K562 (cell line): ENCODE measurements around the gene KRT14. TPM values are rescaled to one million over a fixed set of nuclear protein-coding genes. Genes with fewer than 3 reads are reported as not detected.

Experiments
- ATAC-seq: fragments of 200-7000 bp; cut with Tn5 transposase; 3 replicates; pipeline ENCODE4 v1.9.1; 2020; ENCODE audit warnings: moderate library complexity
- BruUV-seq: library from RNA; stranded (reverse); fragments of 400-500 nt; replicated peaks from 2 replicates; lab custom pipeline; 2021; lab: Mats Ljungman, UMichigan
- CTCF ChIA-PET: fragments of 300-600 bp; formaldehyde crosslinking; extraction: SDS; loops from one replicate; lab custom pipeline; 2021; ENCODE audit warnings: low intra/inter-chr PET ratio; lab: Yijun Ruan, JAX
- POLR2A ChIA-PET: fragments of 300-600, 350-650 bp; sonication (Branson Sonifier 250); formaldehyde crosslinking; extraction: SDS; loops from one replicate; lab custom pipeline; 2021; ENCODE audit warnings: antibody characterized with exemption, inconsistent platforms; lab: Yijun Ruan, JAX
- DNase-seq, 4 experiments: peaks; one replicate each; pipeline versions ENCODE4 v3.0.0 to v3.0.0-alpha.2; 2011 to 2018; ENCODE audit warnings: low spot score in 3 of 4, mixed read lengths in 3 of 4; ENCODE audit errors: extremely low read depth in 1 of 4
- FAIRE-seq: peaks from 2 replicates; lab custom pipeline; 2011; peaks lifted over from hg19 to GRCh38; lab: Jason Lieb, UNC
- H2AFZ ChIP-seq: 2 replicates; pipeline ENCODE4 v1.6.0; 2011; ENCODE audit warnings: low read depth, low read length, control low read depth, inconsistent platforms
- H3K27ac ChIP-seq: fragments of 200-600 bp; 3 replicates; pipeline ENCODE4 v1.8.0; 2011; ENCODE audit warnings: low read depth, mild to moderate bottlenecking, control low read depth, inconsistent platforms, low read length, moderate library complexity, mixed read lengths; ENCODE audit errors: extremely low read depth
- H3K27me3 ChIP-seq, 2 experiments: fragments of 300-600 bp in 1 of 2; 2 replicates in 1 of 2; 3 replicates in 1 of 2; pipeline versions ENCODE4 v1.6.0 to v1.8.0; 2011; ENCODE audit warnings: inconsistent platforms in 2 of 2, low read length in 2 of 2, mild to moderate bottlenecking in 1 of 2, mixed read lengths in 1 of 2, moderate library complexity in 1 of 2; ENCODE audit not compliant: control insufficient read depth in 2 of 2, insufficient read depth in 2 of 2
- H3K36me3 ChIP-seq: fragments of 300-600 bp; 3 replicates; pipeline ENCODE4 v1.8.0; 2011; ENCODE audit warnings: mild to moderate bottlenecking, low read length, inconsistent platforms; ENCODE audit not compliant: control insufficient read depth, insufficient read depth
- H3K4me1 ChIP-seq, 2 experiments: fragments of 200-600 bp in 1 of 2; replicated peaks in 1 of 2; 2 replicates in 1 of 2; 3 replicates in 1 of 2; pipeline versions ENCODE4 v1.5.1 to v1.8.0; 2011; ENCODE audit warnings: inconsistent platforms in 2 of 2, low read length in 2 of 2, mild to moderate bottlenecking in 1 of 2, mixed read lengths in 1 of 2, moderate library complexity in 1 of 2; ENCODE audit not compliant: control insufficient read depth in 2 of 2, insufficient read depth in 2 of 2
- H3K4me2 ChIP-seq: 2 replicates; pipeline ENCODE4 v1.6.1; 2011; ENCODE audit warnings: low read length, control low read depth, inconsistent platforms, mixed read lengths; ENCODE audit not compliant: insufficient read depth
- H3K4me3 ChIP-seq: fragments of 200-600 bp; sonication (generic), shearing (Covaris generic); 2 replicates; pipeline ENCODE4 v1.5.1; 2016; ENCODE audit warnings: control low read depth, inconsistent platforms
- H3K79me2 ChIP-seq: fragments of 200-600 bp; 3 replicates; pipeline ENCODE4 v1.8.0; 2011; ENCODE audit warnings: low read length, inconsistent platforms; ENCODE audit not compliant: control insufficient read depth, insufficient read depth
- H3K9ac ChIP-seq, 2 experiments: 2 replicates each; pipeline versions ENCODE4 v1.6.0 to v1.6.1; 2011; ENCODE audit warnings: low read depth in 2 of 2, low read length in 2 of 2, control low read depth in 1 of 2, inconsistent platforms in 1 of 2, mild to moderate bottlenecking in 1 of 2, mixed read lengths in 1 of 2; ENCODE audit not compliant: insufficient read depth in 1 of 2
- H3K9me1 ChIP-seq: one replicate; pipeline ENCODE4 v1.6.0; 2011; ENCODE audit warnings: inconsistent platforms, mild to moderate bottlenecking, low read length, moderate library complexity; ENCODE audit not compliant: control insufficient read depth, insufficient read depth
- H3K9me3 ChIP-seq: replicated peaks from 2 replicates; pipeline ENCODE4 v1.5.1; 2011; ENCODE audit warnings: low read depth, low read length, inconsistent platforms; ENCODE audit not compliant: control insufficient read depth, insufficient read depth
- H4K20me1 ChIP-seq: replicated peaks from 2 replicates; pipeline ENCODE4 v1.6.1; 2011; ENCODE audit warnings: low read length, inconsistent platforms, mixed read lengths; ENCODE audit not compliant: control insufficient read depth, insufficient read depth
- NUFIP1 ChIP-seq: fragments of 450-650 bp; IDR thresholded peaks from 2 replicates; pipeline ENCODE4 v1.6.1; 2018; ENCODE audit not compliant: partially characterized antibody
- SMAD2 ChIP-seq: fragments of 150-350 bp; IDR thresholded peaks from 2 replicates; pipeline ENCODE4 v1.6.1; 2014; ENCODE audit warnings: low read depth, mild to moderate bottlenecking, low read length
- SMARCE1 ChIP-seq: fragments of 450-650 bp; IDR thresholded peaks from 2 replicates; pipeline ENCODE4 v1.7.1; 2016; ENCODE audit warnings: mild to moderate bottlenecking
- TAF7 ChIP-seq: fragments of 450-650 bp; IDR thresholded peaks from 2 replicates; pipeline ENCODE4 v1.6.1; 2016; ENCODE audit warnings: missing genetic modification characterization, missing compliant biosample characterization
- WGBS: fragments of 100-300 bp; shearing (Covaris generic); methylation state at CpG from one replicate; pipeline ENCODE4 v1.1.6; 2016; ENCODE audit warnings: low coverage, mixed read lengths; ENCODE audit not compliant: insufficient coverage; ENCODE audit errors: missing lambda C conversion rate; 5-methylcytosine and 5-hydroxymethylcytosine counted together
- in situ Hi-C: fragments of 300-500 bp; cut with MboI; formaldehyde crosslinking; loops from 4 replicates; pipeline ENCODE4 v1.15.0; 2018; ENCODE audit warnings: inconsistent platforms, mixed read lengths
- intact Hi-C: fragments of 100-400 bp; cut with micrococcal nuclease; formaldehyde crosslinking; loops from 2 replicates; pipeline ENCODE4 v1.14.2; 2022
- polyA plus RNA-seq, 8 experiments: library from polyadenylated mRNA; depleted of rRNA in 4 of 8; stranded (reverse) in 5 of 8; unstranded in 3 of 8; fragments of >200 nt; fragmentation: Nextera tagmentation in 2 of 8; fragmentation: Illumina TruSeq in 1 of 8; extraction: Ambion mirVana in 2 of 8; extraction: Trizol in 1 of 8; gene quantifications; 2 replicates each; pipeline versions ENCODE4 v1.2.1 to v1.2.3, GENCODE V29; 2011 to 2014; ENCODE audit warnings: inconsistent platforms in 1 of 8, missing spikeins in 1 of 8
- total RNA-seq, 7 experiments: library from RNA; depleted of rRNA in 6 of 7; stranded (reverse); fragments of >200 nt in 6 of 7; fragmentation: Illumina TruSeq in 2 of 7; extraction: Trizol in 2 of 7; gene quantifications; 2 replicates each; pipeline versions ENCODE4 v1.2.1 to v1.2.3, GENCODE V29; 2011 to 2021; ENCODE audit warnings: low replicate concordance in 1 of 7
- TF ChIP-seq, protein P1 (sequence below), 2 experiments: IDR thresholded peaks; 2 replicates each; pipeline ENCODE4 v1.6.1; 2011; ENCODE audit warnings: borderline replicate concordance in 1 of 2, control low read depth in 1 of 2, low read depth in 1 of 2, low read length in 1 of 2, mild to moderate bottlenecking in 1 of 2, mixed read lengths in 1 of 2, moderate library complexity in 1 of 2; ENCODE audit not compliant: insufficient read depth in 1 of 2, insufficient read length in 1 of 2, poor library complexity in 1 of 2, severe bottlenecking in 1 of 2; ENCODE audit errors: extremely low read depth in 1 of 2

KRT14 gene
- total and polyA plus RNA-seq, 9 of the 15 experiments (the other 6 are each of a cell fraction or from before 2014, with no cell fraction given): 0.22 TPM; not detected in 8

GRCh38 chr17:41537614-41537954 lies 49.1 kb downstream of the KRT14 start:
- 39% methylated on average over 7 of the region's 7 CpGs for WGBS
- DNase-seq (no peak), FAIRE-seq (no peak)
- no peaks in the 10 kb centered on the region for H3K36me3 ChIP-seq
- H3K27ac ChIP-seq: no peak overlapping the region
- CTCF ChIA-PET: no interaction called here
- H2AFZ ChIP-seq: peak overlapping the region; percentile 77; the same call in 1 of the 2 replicates
- H3K9ac ChIP-seq: peak overlapping the region in 1 of 2 experiments; percentile 77; a peak in 1 of 4 replicates
- no peaks in the 10 kb centered on the region for H3K79me2 ChIP-seq
- intact Hi-C loops: no loop called here
- TF ChIP-seq SMAD2 (no peak), TAF7 (tag) (no peak), SMARCE1 (no peak), NUFIP1 (no peak)
- TF ChIP-seq, protein P1, sequence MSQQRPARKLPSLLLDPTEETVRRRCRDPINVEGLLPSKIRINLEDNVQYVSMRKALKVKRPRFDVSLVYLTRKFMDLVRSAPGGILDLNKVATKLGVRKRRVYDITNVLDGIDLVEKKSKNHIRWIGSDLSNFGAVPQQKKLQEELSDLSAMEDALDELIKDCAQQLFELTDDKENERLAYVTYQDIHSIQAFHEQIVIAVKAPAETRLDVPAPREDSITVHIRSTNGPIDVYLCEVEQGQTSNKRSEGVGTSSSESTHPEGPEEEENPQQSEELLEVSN (IDR thresholded peaks at IDR 0.05; ENCODE audit: borderline replicate concordance in 1 of 2, extremely low read depth in 1 of 2, insufficient read depth in 1 of 2, insufficient read length in 1 of 2, low read depth in 1 of 2, low read length in 1 of 2, poor library complexity in 1 of 2, severe bottlenecking in 1 of 2): no peak
- TF ChIP-seq, all 486 proteins: peak for 0
- no peaks in the 10 kb centered on the region for H3K9me1 ChIP-seq
- POLR2A ChIA-PET: interaction anchor here (1.0 to 1.6 kb wide), 2 partner anchors 10 kb away, joined by 5 to 6 read pairs; partner anchors contain the start of gene KRT19
- no peaks in the 10 kb centered on the region for H4K20me1 ChIP-seq
- peak; percentile 61 for ATAC-seq
- in situ Hi-C loops: no loop called here
- no TSS peak for BruUV-seq
- H3K4me1 ChIP-seq: peaks cover 21 to 22% of the 10 kb centered on the region in 2 experiments
- peak overlapping the region; percentile 13; the same call in 1 of the 2 replicates for H3K4me2 ChIP-seq
- no peak overlapping the region for H3K4me3 ChIP-seq
- H3K27me3 ChIP-seq: no peaks in the 10 kb centered on the region
- no peaks in the 10 kb centered on the region for H3K9me3 ChIP-seq
